ENCODE measurements around the gene EEFSEC.

Gene EEFSEC

GRCh38 chr3:128283421-128283820 is 130.1 kb downstream of the EEFSEC start:
- no peaks in the 10 kb centered on the region for H3K9me3 ChIP-seq
- DNase-seq = no peak
- H3K27me3 ChIP-seq = no peaks in the 10 kb centered on the region
- H3K4me3 ChIP-seq = no peak overlapping the region
- no peak for TF ChIP-seq CTCF (IDR thresholded peaks at IDR 0.05)
- peaks cover 0 to 17% (median 0%) of the 10 kb centered on the region in 3 donors for H3K36me3 ChIP-seq
- H3K4me1 ChIP-seq = peaks cover 0 to 30% (median 22%) of the 10 kb centered on the region in 4 donors
- no peak overlapping the region for H3K27ac ChIP-seq
- intact Hi-C loops (cut with DNase I; ENCODE audit: low total_unique reads) = no loop called here

GRCh38 chr3:128285042-128285966 is 132.0 kb downstream of the EEFSEC start:
- DNase-seq = no peak
- Histone ChIP-seq H3K27me3 (no peaks in the 10 kb centered on the region), H3K27ac (no peak overlapping the region), H3K36me3 (peaks cover 3 to 29% (median 6%) of the 10 kb centered on the region in 3 donors), H3K9me3 (peaks cover 0 to under 1% (median 0%) of the 10 kb centered on the region in 3 donors), H3K4me3 (no peak overlapping the region), H3K4me1 (peaks cover 0 to 18% (median 13%) of the 10 kb centered on the region in 4 donors)
- no peak for TF ChIP-seq CTCF (IDR thresholded peaks at IDR 0.05)
- intact Hi-C loops (cut with DNase I; ENCODE audit: low total_unique reads) = no loop called here

- intact Hi-C loops (cut with DNase I; ENCODE audit: low total_unique reads) = no loop called here
These were observed 132.7 kb downstream of the EEFSEC start for GRCh38 chr3:128285967-128286321.

GRCh38 chr3:128286691-128287090 is 133.4 kb downstream of the EEFSEC start:
- TF ChIP-seq CTCF (IDR thresholded peaks at IDR 0.05) = no peak
- Histone ChIP-seq H3K4me1 (peaks cover 0 to 15% (median 12%) of the 10 kb centered on the region in 4 donors), H3K27ac (no peak overlapping the region), H3K27me3 (no peaks in the 10 kb centered on the region), H3K9me3 (peaks cover 0 to 9% (median 0%) of the 10 kb centered on the region in 3 donors), H3K4me3 (no peak overlapping the region), H3K36me3 (peaks cover 3 to 29% (median 16%) of the 10 kb centered on the region in 3 donors)
- intact Hi-C loops (cut with DNase I; ENCODE audit: low total_unique reads) = no loop called here
- no peak for DNase-seq

More at GRCh38 chr3:128285967-128286321, 132.7 kb downstream of the EEFSEC start:
- Histone ChIP-seq H3K36me3 (peaks cover 3 to 29% (median 11%) of the 10 kb centered on the region in 3 donors), H3K4me1 (peaks cover 0 to 18% (median 13%) of the 10 kb centered on the region in 4 donors), H3K27ac (no peak overlapping the region), H3K4me3 (no peak overlapping the region), H3K27me3 (no peaks in the 10 kb centered on the region), H3K9me3 (peaks cover 0 to 5% (median 0%) of the 10 kb centered on the region in 3 donors)
- no peak for DNase-seq
- no peak for TF ChIP-seq CTCF (IDR thresholded peaks at IDR 0.05)

- Histone ChIP-seq H3K4me3 (no peak overlapping the region), H3K9me3 (peaks cover 0 to 9% (median 0%) of the 10 kb centered on the region in 3 donors), H3K36me3 (peaks cover 3 to 29% (median 16%) of the 10 kb centered on the region in 3 donors), H3K27ac (no peak overlapping the region), H3K4me1 (peaks cover 0 to 10% (median 8%) of the 10 kb centered on the region in 4 donors), H3K27me3 (no peaks in the 10 kb centered on the region)
- no peak for TF ChIP-seq CTCF (IDR thresholded peaks at IDR 0.05)
- no peak for DNase-seq
- intact Hi-C loops (cut with DNase I; ENCODE audit: low total_unique reads) = no loop called here
These were observed 133.9 kb downstream of the EEFSEC start for GRCh38 chr3:128287216-128287615.

All from tibial artery (tissue), 4 donors.